Loucy (cell line): ENCODE results near the gene DNAJC1.

ENCODE experiments used
- CTCF ChIP-seq: fragments of 200-600 bp; sonication (generic); conservative IDR thresholded peaks from 2 replicates; pipeline ENCODE4 v1.5.1; 2014; ENCODE audit warnings: mild to moderate bottlenecking, antibody characterized with exemption, low read length
- EZH2phosphoT487 ChIP-seq: fragments of 200-600 bp; IDR thresholded peaks from 2 replicates; pipeline ENCODE4 v1.6.1; 2018; ENCODE audit warnings: antibody characterized with exemption, mild to moderate bottlenecking, moderate library complexity, borderline replicate concordance

- TF ChIP-seq CTCF (no peak), EZH2phosphoT487 (no peak)
Measured at GRCh38 chr10:21751341-21752310, 251.9 kb downstream of the DNAJC1 start.
